Brain microvascular endothelial cell (primary cell): Measurements from ENCODE around the gene MAPK8IP2.
"Not testable (repeated sequence)": the region's sequence is repeated elsewhere in the genome, so short reads cannot be mapped to it uniquely, and the experiment has no call there.

Experiments used
- DNase-seq: peaks from one replicate; pipeline ENCODE4 v3.0.0-alpha.2; 2020
- H3K27ac ChIP-seq: fragments of 250-450 bp; sonication (Bioruptor Pico); 2 replicates; pipeline ENCODE4 v1.5.1; 2020; ENCODE audit warnings: mild to moderate bottlenecking, moderate library complexity
- H3K27me3 ChIP-seq: fragments of 250-450 bp; sonication (Bioruptor Pico); replicated peaks from 2 replicates; pipeline ENCODE4 v1.5.1; 2020; ENCODE audit warnings: mild to moderate bottlenecking
- H3K36me3 ChIP-seq: fragments of 250-450 bp; sonication (Bioruptor Pico); replicated peaks from 2 replicates; pipeline ENCODE4 v1.5.1; 2020; ENCODE audit warnings: mild to moderate bottlenecking
- H3K4me3 ChIP-seq: 2 replicates; pipeline ENCODE4 v1.5.1; 2011; ENCODE audit warnings: low read depth, mild to moderate bottlenecking, control low read depth, low read length, moderate library complexity
- in situ Hi-C: cut with HindIII; loops from 2 replicates; pipeline ENCODE4 v1.10.0; 2017; ENCODE audit warnings: low sequenced_read_pairs, low pct_ligation_motif_present
- TF ChIP-seq, protein P1 (sequence below): IDR thresholded peaks from 2 replicates; pipeline ENCODE4 v1.5.1; 2011; ENCODE audit warnings: low read depth, mild to moderate bottlenecking, moderate library complexity, low read length, control low read depth, inconsistent platforms; ENCODE audit errors: missing control alignments

Gene MAPK8IP2

DNA sequence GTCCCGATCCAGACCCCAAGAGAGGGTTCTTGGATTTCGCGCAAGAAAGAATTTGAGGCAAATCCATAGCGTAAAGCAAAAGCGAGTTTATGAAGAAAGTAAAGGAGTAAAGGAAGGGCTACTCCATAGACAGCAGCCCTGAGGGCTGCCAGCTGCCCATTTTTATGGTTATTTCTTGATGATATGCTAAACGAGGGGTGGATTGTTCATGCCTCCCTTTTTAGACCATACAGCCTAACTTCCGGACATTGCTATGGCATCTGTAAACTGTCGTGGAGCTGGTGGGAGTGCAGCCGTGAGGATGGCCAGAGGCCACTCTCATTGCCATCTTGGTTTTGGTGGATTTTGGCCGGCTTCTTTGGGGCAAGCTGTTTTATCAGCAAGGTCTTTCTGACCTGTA, 52.7 kb downstream of the MAPK8IP2 start:
- DNase-seq: no peak
- Histone ChIP-seq H3K27me3 (no peaks in the 10 kb centered on the region), H3K36me3 (no peaks in the 10 kb centered on the region), H3K4me3 (no peak overlapping the region), H3K27ac (no peak overlapping the region)
- in situ Hi-C loops: no loop called here
- TF ChIP-seq, protein P1, sequence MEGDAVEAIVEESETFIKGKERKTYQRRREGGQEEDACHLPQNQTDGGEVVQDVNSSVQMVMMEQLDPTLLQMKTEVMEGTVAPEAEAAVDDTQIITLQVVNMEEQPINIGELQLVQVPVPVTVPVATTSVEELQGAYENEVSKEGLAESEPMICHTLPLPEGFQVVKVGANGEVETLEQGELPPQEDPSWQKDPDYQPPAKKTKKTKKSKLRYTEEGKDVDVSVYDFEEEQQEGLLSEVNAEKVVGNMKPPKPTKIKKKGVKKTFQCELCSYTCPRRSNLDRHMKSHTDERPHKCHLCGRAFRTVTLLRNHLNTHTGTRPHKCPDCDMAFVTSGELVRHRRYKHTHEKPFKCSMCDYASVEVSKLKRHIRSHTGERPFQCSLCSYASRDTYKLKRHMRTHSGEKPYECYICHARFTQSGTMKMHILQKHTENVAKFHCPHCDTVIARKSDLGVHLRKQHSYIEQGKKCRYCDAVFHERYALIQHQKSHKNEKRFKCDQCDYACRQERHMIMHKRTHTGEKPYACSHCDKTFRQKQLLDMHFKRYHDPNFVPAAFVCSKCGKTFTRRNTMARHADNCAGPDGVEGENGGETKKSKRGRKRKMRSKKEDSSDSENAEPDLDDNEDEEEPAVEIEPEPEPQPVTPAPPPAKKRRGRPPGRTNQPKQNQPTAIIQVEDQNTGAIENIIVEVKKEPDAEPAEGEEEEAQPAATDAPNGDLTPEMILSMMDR: no peak

DNA sequence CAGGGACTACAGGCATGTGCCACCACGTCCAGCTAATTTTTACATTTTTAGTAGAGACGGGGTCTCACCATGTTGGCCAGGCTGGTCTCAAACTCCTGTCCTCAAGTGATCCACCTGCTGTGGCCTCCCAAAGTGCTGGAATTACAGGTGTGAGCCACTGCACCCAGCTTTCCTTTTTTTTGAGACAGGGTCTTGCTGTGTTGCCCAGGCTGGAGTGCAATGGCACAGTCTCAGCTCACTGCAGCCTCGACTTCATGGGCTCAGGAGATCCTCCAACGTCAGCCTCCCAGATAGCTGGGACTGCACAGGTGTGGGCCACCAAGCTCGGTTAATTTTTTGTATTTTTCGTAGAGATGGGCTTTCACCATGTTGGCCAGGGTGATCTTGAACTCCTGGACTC, 54.1 kb downstream of the MAPK8IP2 start:
- H3K27ac ChIP-seq, DNase-seq, H3K27me3 ChIP-seq, H3K4me3 ChIP-seq, H3K36me3 ChIP-seq, in situ Hi-C loops: not testable (repeated sequence)

DNA sequence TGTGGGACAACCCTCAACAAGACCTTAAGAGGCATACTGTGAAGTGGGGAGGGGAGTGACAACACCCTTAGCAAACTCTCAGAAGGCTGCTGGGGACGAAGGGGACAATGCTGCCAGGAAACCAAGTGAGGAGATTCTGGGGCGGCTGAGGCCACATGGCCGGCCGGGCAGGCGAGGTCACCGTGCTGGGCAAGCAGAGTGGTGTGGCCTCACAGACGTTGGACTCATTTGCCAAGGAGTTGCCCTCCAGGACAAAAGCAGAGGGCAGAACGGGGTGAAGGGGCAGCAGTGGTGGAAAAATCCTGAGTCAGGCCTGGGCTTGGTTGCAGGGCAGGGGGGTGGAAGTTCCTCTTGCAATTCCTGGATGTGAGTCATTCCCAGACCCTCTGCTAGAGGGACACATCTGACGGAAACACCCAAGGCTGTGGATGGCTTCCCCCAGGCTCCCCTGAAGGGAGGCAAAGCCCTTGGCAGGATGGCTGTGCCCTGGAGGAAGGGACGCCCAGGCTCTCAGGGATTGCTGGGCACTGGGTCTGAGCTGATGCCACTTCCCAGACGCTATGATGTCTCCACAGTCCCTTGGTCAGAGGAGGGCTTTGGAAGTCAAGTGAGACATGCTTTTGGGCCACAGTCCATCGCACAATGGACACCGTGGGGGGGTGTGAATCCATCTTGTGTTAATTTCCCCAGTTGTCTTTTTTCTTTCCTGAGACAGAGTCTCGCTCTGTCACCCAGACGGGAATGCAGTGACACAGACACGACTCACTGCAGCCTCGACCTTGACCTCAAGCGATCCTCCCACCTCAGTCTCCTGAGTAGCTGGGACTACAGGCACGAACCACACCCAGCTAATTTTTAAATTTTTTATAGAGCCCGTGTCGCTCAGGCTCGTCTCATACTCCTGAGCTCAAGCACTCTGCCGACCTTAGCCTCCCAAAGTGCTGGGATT, 55.8 kb downstream of the MAPK8IP2 start:
- no peaks in the 10 kb centered on the region for H3K36me3 ChIP-seq
- in situ Hi-C loops: no loop called here
- TF ChIP-seq, protein P1: no peak
- no peak overlapping the region for H3K27ac ChIP-seq
- DNase-seq: no peak
- no peak overlapping the region for H3K4me3 ChIP-seq
- no peaks in the 10 kb centered on the region for H3K27me3 ChIP-seq

DNA sequence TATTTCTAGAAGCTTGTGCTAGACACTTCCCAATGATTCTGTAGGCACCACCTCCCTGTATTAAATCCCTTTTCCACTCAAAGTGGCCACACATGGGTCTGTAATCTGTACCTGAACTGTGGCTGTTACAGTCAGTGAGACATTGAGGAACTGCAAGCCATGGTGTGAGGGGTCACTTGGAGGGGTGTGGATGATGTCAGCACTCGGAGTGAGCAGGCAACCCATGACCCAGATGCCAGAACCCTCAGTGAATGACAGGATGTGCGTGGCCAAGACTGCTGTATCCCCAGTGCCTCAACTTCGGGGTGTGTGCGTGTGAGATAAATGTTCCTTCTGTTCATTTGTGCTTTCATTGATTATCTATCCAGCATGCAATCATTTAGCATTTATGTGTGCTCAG, 57.3 kb downstream of the MAPK8IP2 start:
- no peak for DNase-seq
- in situ Hi-C loops: no loop called here
- Histone ChIP-seq H3K4me3 (no peak overlapping the region), H3K36me3 (no peaks in the 10 kb centered on the region), H3K27me3 (no peaks in the 10 kb centered on the region), H3K27ac (no peak overlapping the region)
- TF ChIP-seq, protein P1: no peak

DNA sequence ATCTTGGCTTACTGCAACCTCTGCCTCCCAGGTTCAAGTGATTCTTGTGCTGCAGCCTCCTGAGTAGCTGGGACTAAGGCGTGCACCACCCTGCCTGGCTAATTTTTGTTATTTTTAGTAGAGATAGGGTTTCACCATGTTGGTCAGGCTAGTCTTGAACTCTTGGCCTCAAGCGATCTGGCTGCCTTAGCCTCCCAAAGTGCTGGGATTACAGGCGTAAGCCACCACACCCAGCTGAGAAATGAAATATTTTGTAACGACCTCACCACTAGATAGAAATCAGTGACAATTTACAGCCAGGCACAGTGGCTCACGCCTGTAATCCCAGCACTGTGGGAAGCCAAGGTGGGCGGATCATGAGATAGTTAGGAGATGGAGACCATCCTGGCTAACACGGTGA, 59.1 kb downstream of the MAPK8IP2 start:
- H3K27ac ChIP-seq, H3K27me3 ChIP-seq, H3K36me3 ChIP-seq, DNase-seq, H3K4me3 ChIP-seq, in situ Hi-C loops: not testable (repeated sequence)

DNA sequence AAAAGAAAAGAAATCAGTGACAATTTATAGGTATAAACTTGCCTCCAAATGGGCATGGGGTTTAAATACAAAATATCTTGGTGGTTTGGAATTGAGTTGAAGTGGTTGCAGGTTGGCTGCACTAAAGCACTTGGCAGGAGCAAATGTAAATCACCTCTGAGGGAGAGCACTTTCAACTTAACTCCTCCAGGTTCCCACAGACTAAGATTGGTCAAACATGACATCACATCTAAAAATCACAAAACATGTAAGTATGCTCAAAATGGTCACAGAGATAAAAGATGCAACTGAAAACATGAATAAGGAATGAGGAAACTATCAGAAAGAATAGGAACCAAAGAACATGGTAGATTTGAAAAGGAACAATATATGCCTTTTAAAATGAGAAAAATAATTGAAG, 59.7 kb downstream of the MAPK8IP2 start:
- in situ Hi-C loops: no loop called here
- H3K27ac ChIP-seq: no peak overlapping the region
- DNase-seq: no peak

More for the DNA sequence above, 59.7 kb downstream of the MAPK8IP2 start:
- no peak overlapping the region for H3K4me3 ChIP-seq
- TF ChIP-seq, protein P1: no peak
- H3K27me3 ChIP-seq: no peaks in the 10 kb centered on the region
- H3K36me3 ChIP-seq: no peaks in the 10 kb centered on the region
